Tibial artery (tissue), 4 donors: ENCODE results near the gene NAT10.

Source experiments
- DNase-seq, 2 donors: peaks; one replicate each; pipeline ENCODE4 v3.0.0-alpha.2; 2019
- H3K27ac ChIP-seq, 2 donors: fragments of 200-600 bp; sonication (generic) in 1 of 2; 1 replicate in 1 of 2; 2 replicates in 1 of 2; pipeline ENCODE4 v1.5.1; 2018 to 2019; ENCODE audit warnings: mild to moderate bottlenecking in 1 of 2
- H3K27me3 ChIP-seq, 2 donors: fragments of 200-600 bp; sonication (generic) in 1 of 2; one replicate each; pipeline versions ENCODE4 v1.5.1 to v1.6.0; 2016 to 2019
- H3K36me3 ChIP-seq, 3 donors: fragments of 200-600 bp; sonication (generic) in 2 of 3; one replicate each; pipeline ENCODE4 v1.5.1; 2016 to 2019; ENCODE audit warnings: mild to moderate bottlenecking in 2 of 3
- H3K4me1 ChIP-seq, 4 donors: fragments of 200-600 bp; sonication (generic) in 2 of 4; 1 replicate in 3 of 4; 2 replicates in 1 of 4; pipeline ENCODE4 v1.5.1; 2016 to 2019
- H3K4me3 ChIP-seq, 2 donors: fragments of 200-600 bp; sonication (generic) in 1 of 2; 1 replicate in 1 of 2; 2 replicates in 1 of 2; pipeline ENCODE4 v1.5.1; 2018 to 2019; ENCODE audit warnings: mild to moderate bottlenecking in 2 of 2
- H3K9me3 ChIP-seq, 3 donors: fragments of 200-600 bp; sonication (generic) in 1 of 3; one replicate each; pipeline ENCODE4 v1.5.1; 2016 to 2019
- intact Hi-C: fragments of 100-400 bp; cut with DNase I; formaldehyde crosslinking; loops from one replicate; pipeline ENCODE4 v1.15.0; 2023; ENCODE audit warnings: low total_unique reads
- TF ChIP-seq, protein P1 (sequence below), 2 experiments: fragments of 200-600 bp in 1 of 2; fragments of 450-650 bp in 1 of 2; IDR thresholded peaks; one replicate each; pipeline ENCODE4 v1.5.1; 2017 to 2019; ENCODE audit warnings: antibody characterized with exemption in 2 of 2, mild to moderate bottlenecking in 1 of 2, moderate library complexity in 1 of 2

The NAT10 gene

DNA sequence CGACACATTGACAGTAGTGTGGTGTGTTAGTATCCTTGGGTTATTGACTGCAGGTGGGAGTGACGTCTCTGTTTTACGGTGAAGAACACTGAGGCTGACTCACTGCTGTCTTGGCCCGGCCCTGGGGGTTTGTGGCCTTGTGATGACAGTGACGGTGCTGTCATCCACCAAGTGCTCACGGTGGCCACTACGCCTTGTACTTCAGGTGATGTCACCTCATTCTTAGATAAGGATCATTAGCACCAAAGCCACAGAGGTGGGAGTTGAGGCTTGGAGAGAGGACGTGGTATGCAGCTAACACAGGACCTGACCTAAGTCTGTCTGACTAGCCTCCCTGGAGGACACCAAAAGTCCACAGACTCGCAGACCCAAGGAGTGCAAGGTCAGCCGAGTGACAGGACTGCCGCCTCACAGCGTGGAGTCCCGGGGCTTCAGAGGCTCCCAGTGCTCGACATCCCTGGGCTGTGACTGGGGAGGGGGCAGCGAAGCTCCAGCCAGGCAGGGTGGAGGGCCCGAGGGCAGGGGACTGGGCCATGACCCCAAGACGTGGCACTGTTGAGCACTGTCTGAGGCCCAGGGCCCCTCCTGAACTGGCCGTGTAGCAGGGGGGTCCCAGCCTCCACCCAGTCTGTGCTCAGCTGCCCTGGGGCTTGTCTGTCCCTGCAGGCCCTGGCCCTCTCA lies 56.5 kb downstream of the NAT10 start:
- Histone ChIP-seq H3K4me3 (no peak overlapping the region), H3K27me3 (no peaks in the 10 kb centered on the region), H3K27ac (no peak overlapping the region), H3K9me3 (no peaks in the 10 kb centered on the region), H3K36me3 (peaks cover 6 to 65% (median 57%) of the 10 kb centered on the region in 3 donors), H3K4me1 (peaks cover 0 to 7% (median 5%) of the 10 kb centered on the region in 4 donors)
- no peak for DNase-seq
- intact Hi-C loops: loop anchor here (10.0 kb wide), 1 partner anchor 157 kb away; no protein-coding TSS in a partner anchor
- TF ChIP-seq, protein P1, sequence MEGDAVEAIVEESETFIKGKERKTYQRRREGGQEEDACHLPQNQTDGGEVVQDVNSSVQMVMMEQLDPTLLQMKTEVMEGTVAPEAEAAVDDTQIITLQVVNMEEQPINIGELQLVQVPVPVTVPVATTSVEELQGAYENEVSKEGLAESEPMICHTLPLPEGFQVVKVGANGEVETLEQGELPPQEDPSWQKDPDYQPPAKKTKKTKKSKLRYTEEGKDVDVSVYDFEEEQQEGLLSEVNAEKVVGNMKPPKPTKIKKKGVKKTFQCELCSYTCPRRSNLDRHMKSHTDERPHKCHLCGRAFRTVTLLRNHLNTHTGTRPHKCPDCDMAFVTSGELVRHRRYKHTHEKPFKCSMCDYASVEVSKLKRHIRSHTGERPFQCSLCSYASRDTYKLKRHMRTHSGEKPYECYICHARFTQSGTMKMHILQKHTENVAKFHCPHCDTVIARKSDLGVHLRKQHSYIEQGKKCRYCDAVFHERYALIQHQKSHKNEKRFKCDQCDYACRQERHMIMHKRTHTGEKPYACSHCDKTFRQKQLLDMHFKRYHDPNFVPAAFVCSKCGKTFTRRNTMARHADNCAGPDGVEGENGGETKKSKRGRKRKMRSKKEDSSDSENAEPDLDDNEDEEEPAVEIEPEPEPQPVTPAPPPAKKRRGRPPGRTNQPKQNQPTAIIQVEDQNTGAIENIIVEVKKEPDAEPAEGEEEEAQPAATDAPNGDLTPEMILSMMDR (IDR thresholded peaks at IDR 0.05): no peak

DNA sequence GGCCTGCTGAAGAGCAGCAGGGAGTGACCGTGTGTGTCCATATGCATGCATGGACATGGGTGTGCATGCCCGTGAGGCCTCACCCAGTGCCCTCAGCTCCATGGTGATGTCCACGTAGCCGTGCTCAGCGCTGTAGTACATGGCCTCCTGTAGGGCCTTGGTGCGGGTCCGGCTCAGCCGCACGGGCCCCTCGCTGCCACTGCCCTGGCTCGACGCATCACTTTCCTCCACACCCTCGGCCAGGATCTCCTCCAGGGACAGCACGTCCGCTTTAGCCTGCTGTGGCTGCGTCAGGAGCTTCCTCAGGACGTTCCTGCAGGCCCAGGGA lies 57.0 kb downstream of the NAT10 start:
- H3K27me3 ChIP-seq: no peaks in the 10 kb centered on the region
- H3K4me3 ChIP-seq: no peak overlapping the region
- no peak overlapping the region for H3K27ac ChIP-seq
- TF ChIP-seq, protein P1 (IDR thresholded peaks at IDR 0.05): no peak
- no peak for DNase-seq
- H3K4me1 ChIP-seq: peaks cover 0 to 1% (median under 1%) of the 10 kb centered on the region in 4 donors
- H3K36me3 ChIP-seq: peaks cover 6 to 70% (median 61%) of the 10 kb centered on the region in 3 donors
- no peaks in the 10 kb centered on the region for H3K9me3 ChIP-seq
- intact Hi-C loops: loop anchor here (10.0 kb wide), 1 partner anchor 158 kb away; no protein-coding TSS in a partner anchor

DNA sequence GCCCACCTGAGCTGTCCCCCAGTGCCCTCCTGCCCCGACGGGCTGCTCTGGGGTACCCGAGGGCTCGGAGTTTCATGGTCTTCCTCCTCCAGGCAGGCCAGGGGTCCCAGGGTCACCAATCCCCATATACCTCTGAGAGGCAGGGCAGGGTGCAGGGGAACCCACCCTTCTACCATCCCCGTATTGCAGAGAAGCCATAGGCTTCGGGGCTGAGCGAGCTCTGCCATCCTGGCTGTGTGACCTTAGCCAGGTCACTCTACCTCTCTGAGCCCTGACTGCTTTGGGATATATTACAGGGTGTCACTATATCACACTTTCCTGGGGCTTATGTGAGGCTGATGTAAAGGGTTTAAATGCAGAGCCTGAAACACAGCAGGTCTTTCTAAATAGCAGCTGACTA lies 57.4 kb downstream of the NAT10 start:
- no peak overlapping the region for H3K27ac ChIP-seq
- H3K36me3 ChIP-seq: peaks cover 6 to 70% (median 61%) of the 10 kb centered on the region in 3 donors
- intact Hi-C loops: loop anchor here (10.0 kb wide), 1 partner anchor 158 kb away; no protein-coding TSS in a partner anchor
- no peak overlapping the region for H3K4me3 ChIP-seq
- H3K4me1 ChIP-seq: no peaks in the 10 kb centered on the region
- H3K9me3 ChIP-seq: no peaks in the 10 kb centered on the region
- no peak for DNase-seq
- TF ChIP-seq, protein P1 (IDR thresholded peaks at IDR 0.05): no peak
- no peaks in the 10 kb centered on the region for H3K27me3 ChIP-seq

DNA sequence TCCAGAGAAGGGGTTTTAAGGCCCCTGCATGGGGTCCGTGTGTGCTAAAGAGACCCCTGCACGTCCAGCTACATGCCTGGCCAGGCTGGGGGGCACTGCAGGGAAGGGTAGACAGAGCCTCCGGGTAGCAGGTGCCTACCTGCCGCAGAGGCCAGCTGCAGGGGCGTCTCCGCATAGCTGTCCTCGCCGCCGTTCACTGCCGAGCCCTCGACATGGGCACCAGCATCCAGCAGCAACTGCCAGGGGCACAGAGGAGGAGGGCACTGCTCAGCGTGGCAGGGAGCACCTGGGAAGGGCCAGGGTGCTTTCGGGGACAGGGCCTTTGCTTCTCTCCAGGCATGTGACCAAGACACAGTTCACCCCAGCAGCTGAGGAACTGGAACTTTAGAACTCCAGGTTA lies 59.7 kb downstream of the NAT10 start:
- Histone ChIP-seq H3K4me1 (no peaks in the 10 kb centered on the region), H3K27me3 (no peaks in the 10 kb centered on the region), H3K36me3 (peaks cover 0 to 49% (median 47%) of the 10 kb centered on the region in 3 donors), H3K27ac (no peak overlapping the region), H3K4me3 (no peak overlapping the region), H3K9me3 (no peaks in the 10 kb centered on the region)
- intact Hi-C loops: loop anchor here (10.0 kb wide), 1 partner anchor 160 kb away; no protein-coding TSS in a partner anchor
- DNase-seq: no peak
- TF ChIP-seq, protein P1 (IDR thresholded peaks at IDR 0.05): no peak

DNA sequence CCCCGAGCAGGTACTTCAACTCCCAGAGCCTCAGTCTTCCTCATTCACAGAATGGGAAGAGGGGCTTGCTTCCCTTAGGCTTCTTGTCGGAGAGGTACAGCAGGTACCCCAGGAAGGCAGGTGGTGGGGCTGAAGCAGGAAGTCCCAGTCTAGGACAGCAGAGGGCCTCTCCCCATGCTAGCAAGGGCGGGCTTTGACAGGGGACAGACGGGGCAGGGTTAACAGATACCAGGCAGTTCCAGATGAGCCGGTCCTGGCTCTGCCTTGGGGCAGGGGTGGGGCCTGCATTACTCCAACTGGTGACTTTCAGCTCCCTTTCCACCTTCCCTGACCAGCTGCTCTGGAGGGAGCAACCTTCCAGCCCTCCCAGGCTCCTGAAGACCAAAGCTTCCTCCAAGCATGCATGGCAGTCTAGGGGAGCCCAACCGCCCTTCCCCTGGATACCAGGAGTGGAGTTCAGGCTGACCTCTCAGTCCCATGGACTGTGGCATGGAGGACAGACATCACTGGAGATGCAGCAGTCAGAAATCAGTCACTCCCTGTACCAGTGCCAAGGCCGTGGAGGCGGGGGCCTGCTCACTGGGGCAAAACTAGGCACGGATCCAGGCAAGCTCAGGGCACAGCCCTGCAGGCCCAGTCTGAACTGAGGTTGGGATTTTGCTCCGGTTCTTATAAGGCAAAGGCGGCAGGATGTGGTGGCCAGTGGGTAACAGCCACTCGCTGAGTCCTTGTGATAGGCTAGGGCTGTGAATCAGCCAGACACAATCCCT lies 60.5 kb downstream of the NAT10 start:
- peaks cover 0 to 42% (median 41%) of the 10 kb centered on the region in 3 donors for H3K36me3 ChIP-seq
- no peaks in the 10 kb centered on the region for H3K9me3 ChIP-seq
- H3K27me3 ChIP-seq: no peaks in the 10 kb centered on the region
- TF ChIP-seq, protein P1 (IDR thresholded peaks at IDR 0.05): no peak
- DNase-seq: no peak
- no peak overlapping the region for H3K27ac ChIP-seq
- H3K4me1 ChIP-seq: no peaks in the 10 kb centered on the region
- intact Hi-C loops: loop anchor here (10.0 kb wide), 1 partner anchor 161 kb away; no protein-coding TSS in a partner anchor
- no peak overlapping the region for H3K4me3 ChIP-seq
